SK-N-SH treated with all-trans-retinoic acid at 6 μM for 48 hours (cell line): ENCODE measurements around the gene FOSB.

Source experiments
- ATAC-seq: fragments of 200-7000 bp; cut with Tn5 transposase; 3 replicates; pipeline ENCODE4 v1.9.1; 2020; ENCODE audit warnings: mild to moderate bottlenecking, moderate library complexity
- ARNTL ChIP-seq: fragments of 450-650 bp; formaldehyde crosslinking; IDR thresholded peaks from 2 replicates; pipeline ENCODE4 v1.5.0; 2020; ENCODE audit warnings: low read depth, mild to moderate bottlenecking, moderate library complexity, borderline replicate concordance
- BACH2 ChIP-seq: fragments of 250-450 bp; sonication (Bioruptor Pico); IDR thresholded peaks from 2 replicates; pipeline ENCODE4 v1.9.0; 2021; ENCODE audit warnings: mild to moderate bottlenecking, borderline replicate concordance
- CSDC2 ChIP-seq: fragments of 250-450 bp; sonication (Bioruptor Pico); IDR thresholded peaks from 2 replicates; pipeline ENCODE4 v1.5.0; 2020; ENCODE audit warnings: mild to moderate bottlenecking, moderate library complexity
- CSRNP3 ChIP-seq: fragments of 250-450 bp; sonication (Bioruptor Pico); IDR thresholded peaks from 2 replicates; pipeline ENCODE4 v1.5.1; 2021; ENCODE audit warnings: mild to moderate bottlenecking, moderate library complexity
- GLIS3 ChIP-seq: fragments of 250-450 bp; sonication (Bioruptor Pico); IDR thresholded peaks from 2 replicates; pipeline ENCODE4 v1.5.0; 2020; ENCODE audit warnings: mild to moderate bottlenecking, moderate library complexity
- ISL1 ChIP-seq: fragments of 250-450 bp; sonication (Bioruptor Pico); IDR thresholded peaks from 2 replicates; pipeline ENCODE4 v2.1.2; 2022; ENCODE audit warnings: mild to moderate bottlenecking, moderate library complexity
- OSR1 ChIP-seq: fragments of 250-450 bp; sonication (Bioruptor Pico); IDR thresholded peaks from 2 replicates; pipeline ENCODE4 v1.8.0; 2022; ENCODE audit warnings: moderate library complexity, mild to moderate bottlenecking, inconsistent platforms
- POU6F1 ChIP-seq: fragments of 250-450 bp; sonication (Bioruptor Pico); IDR thresholded peaks from 2 replicates; pipeline ENCODE4 v1.8.0; 2021; ENCODE audit warnings: low read depth, mild to moderate bottlenecking, moderate library complexity, borderline replicate concordance
- RARB ChIP-seq: fragments of 250-450 bp; sonication (Bioruptor Pico); IDR thresholded peaks from 2 replicates; pipeline ENCODE4 v1.8.0; 2021; ENCODE audit warnings: mild to moderate bottlenecking, moderate library complexity
- SNAI2 ChIP-seq: fragments of 250-450 bp; sonication (Bioruptor Pico); IDR thresholded peaks from 2 replicates; pipeline ENCODE4 v1.5.0; 2020; ENCODE audit warnings: mild to moderate bottlenecking, moderate library complexity
- ZC3H10 ChIP-seq: fragments of 250-450 bp; sonication (Bioruptor Pico); IDR thresholded peaks from 2 replicates; pipeline ENCODE4 v1.5.1; 2021; ENCODE audit warnings: mild to moderate bottlenecking, moderate library complexity
- ZFP3 ChIP-seq: fragments of 250-450 bp; sonication (Bioruptor Pico); IDR thresholded peaks from 2 replicates; pipeline ENCODE4 v1.5.0; 2020; ENCODE audit warnings: mild to moderate bottlenecking, moderate library complexity
- ZNF565 ChIP-seq: fragments of 450-650 bp; formaldehyde crosslinking; conservative IDR thresholded peaks from 2 replicates; pipeline ENCODE4 v1.5.0; 2020; ENCODE audit warnings: low read depth, mild to moderate bottlenecking, moderate library complexity
- ZNF70 ChIP-seq: fragments of 450-650 bp; formaldehyde crosslinking; IDR thresholded peaks from 2 replicates; pipeline ENCODE4 v1.5.0; 2020; ENCODE audit warnings: mild to moderate bottlenecking, moderate library complexity
- TF ChIP-seq, protein P1 (sequence below): fragments of 250-450 bp; sonication (Bioruptor Pico); IDR thresholded peaks from 2 replicates; pipeline ENCODE4 v1.8.0; 2020; ENCODE audit warnings: mild to moderate bottlenecking, moderate library complexity, borderline replicate concordance
- TF ChIP-seq, protein P2 (sequence below): fragments of 250-450 bp; sonication (Bioruptor Pico); IDR thresholded peaks from 2 replicates; pipeline ENCODE4 v1.5.1; 2020; ENCODE audit warnings: low read depth, mild to moderate bottlenecking, moderate library complexity

Gene FOSB

GRCh38 chr19:45515081-45515624, 47.4 kb downstream of the FOSB start (continued):
- no peak for TF ChIP-seq GLIS3 (CRISPR knock-in tag)
- no peak for TF ChIP-seq CSDC2
- TF ChIP-seq, protein P1, sequence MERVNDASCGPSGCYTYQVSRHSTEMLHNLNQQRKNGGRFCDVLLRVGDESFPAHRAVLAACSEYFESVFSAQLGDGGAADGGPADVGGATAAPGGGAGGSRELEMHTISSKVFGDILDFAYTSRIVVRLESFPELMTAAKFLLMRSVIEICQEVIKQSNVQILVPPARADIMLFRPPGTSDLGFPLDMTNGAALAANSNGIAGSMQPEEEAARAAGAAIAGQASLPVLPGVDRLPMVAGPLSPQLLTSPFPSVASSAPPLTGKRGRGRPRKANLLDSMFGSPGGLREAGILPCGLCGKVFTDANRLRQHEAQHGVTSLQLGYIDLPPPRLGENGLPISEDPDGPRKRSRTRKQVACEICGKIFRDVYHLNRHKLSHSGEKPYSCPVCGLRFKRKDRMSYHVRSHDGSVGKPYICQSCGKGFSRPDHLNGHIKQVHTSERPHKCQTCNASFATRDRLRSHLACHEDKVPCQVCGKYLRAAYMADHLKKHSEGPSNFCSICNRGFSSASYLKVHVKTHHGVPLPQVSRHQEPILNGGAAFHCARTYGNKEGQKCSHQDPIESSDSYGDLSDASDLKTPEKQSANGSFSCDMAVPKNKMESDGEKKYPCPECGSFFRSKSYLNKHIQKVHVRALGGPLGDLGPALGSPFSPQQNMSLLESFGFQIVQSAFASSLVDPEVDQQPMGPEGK (CRISPR knock-in tag), result no peak
- TF ChIP-seq POU6F1 (CRISPR knock-in tag), result no peak
- no peak for TF ChIP-seq ARNTL (CRISPR knock-in tag)
- TF ChIP-seq ZNF565 (CRISPR knock-in tag), result no peak

DNA sequence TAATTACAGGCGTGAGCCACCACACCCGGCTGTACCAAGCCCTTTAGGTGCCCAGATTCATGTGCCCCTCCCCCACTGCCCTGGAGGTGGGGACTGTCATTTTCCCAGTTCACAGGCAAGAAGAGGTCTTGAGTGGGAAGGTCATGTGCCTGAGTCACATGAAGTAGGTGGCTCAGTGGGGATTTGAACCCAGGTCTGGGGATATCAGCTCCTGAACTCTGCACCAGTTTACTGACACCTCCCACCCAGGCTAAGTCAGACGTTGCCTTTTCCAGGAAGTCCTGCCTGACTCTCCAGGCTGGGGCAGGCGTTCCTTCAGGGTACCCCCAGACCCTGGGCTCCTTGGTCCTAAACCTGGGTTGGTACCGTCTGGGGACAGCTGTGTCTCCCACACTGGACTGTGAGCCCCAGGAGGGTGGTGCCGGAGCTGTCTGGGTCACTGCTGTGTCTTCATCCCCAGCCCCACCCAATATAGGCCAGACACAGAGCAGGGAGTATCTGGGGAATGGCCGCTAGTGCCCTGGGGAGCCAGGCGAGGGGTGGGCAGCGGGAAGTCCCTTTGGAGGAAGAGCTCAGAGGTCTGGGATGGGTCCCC, 48.1 kb downstream of the FOSB start:
- no peak for ATAC-seq
- TF ChIP-seq BACH2 (no peak), ZNF70 (CRISPR knock-in tag) (no peak), GLIS3 (CRISPR knock-in tag) (no peak), OSR1 (CRISPR knock-in tag) (no peak), ARNTL (CRISPR knock-in tag) (no peak), RARB (CRISPR knock-in tag) (no peak), CSRNP3 (CRISPR knock-in tag) (no peak), CSDC2 (no peak), SNAI2 (CRISPR knock-in tag) (no peak), ZC3H10 (CRISPR knock-in tag) (no peak), ZNF565 (CRISPR knock-in tag) (no peak), ZFP3 (CRISPR knock-in tag) (no peak), POU6F1 (CRISPR knock-in tag) (no peak)
- TF ChIP-seq, protein P2, sequence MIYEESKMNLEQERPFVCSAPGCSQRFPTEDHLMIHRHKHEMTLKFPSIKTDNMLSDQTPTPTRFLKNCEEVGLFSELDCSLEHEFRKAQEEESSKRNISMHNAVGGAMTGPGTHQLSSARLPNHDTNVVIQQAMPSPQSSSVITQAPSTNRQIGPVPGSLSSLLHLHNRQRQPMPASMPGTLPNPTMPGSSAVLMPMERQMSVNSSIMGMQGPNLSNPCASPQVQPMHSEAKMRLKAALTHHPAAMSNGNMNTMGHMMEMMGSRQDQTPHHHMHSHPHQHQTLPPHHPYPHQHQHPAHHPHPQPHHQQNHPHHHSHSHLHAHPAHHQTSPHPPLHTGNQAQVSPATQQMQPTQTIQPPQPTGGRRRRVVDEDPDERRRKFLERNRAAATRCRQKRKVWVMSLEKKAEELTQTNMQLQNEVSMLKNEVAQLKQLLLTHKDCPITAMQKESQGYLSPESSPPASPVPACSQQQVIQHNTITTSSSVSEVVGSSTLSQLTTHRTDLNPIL (CRISPR knock-in tag), result no peak

GRCh38 chr19:45517238-45517637, 49.4 kb downstream of the FOSB start:
- no peak for TF ChIP-seq CSRNP3 (CRISPR knock-in tag)
- TF ChIP-seq CSDC2, result no peak
- no peak for TF ChIP-seq ARNTL (CRISPR knock-in tag)
- TF ChIP-seq RARB (CRISPR knock-in tag), result no peak
- TF ChIP-seq, protein P1 (CRISPR knock-in tag), result no peak
- no peak for TF ChIP-seq ISL1 (CRISPR knock-in tag)
- TF ChIP-seq POU6F1 (CRISPR knock-in tag), result no peak
- no peak for TF ChIP-seq OSR1 (CRISPR knock-in tag)
- TF ChIP-seq, all 23 proteins: peak for 0
- no peak for ATAC-seq
